ENCODE results near the gene WDPCP.
"Not testable (repeated sequence)": the region's sequence is repeated elsewhere in the genome, so short reads cannot be mapped to it uniquely, and the experiment has no call there.

The WDPCP gene

GRCh38 chr2:63078852-63079606 is 509.2 kb downstream of the WDPCP start:
- H3K4me1 ChIP-seq (ENCODE audit: control insufficient read depth in 1 of 2, insufficient read depth in 1 of 2, low read depth in 1 of 2, low read length in 1 of 2) = peaks cover under 1 to 9% of the 10 kb centered on the region in 2 experiments
- no peaks in the 10 kb centered on the region for H3K36me3 ChIP-seq
- peaks cover 46% of the 10 kb centered on the region for H3K27me3 ChIP-seq
- no peaks in the 10 kb centered on the region for H3K9me3 ChIP-seq
- H3K4me3 ChIP-seq (ENCODE audit: low read depth in 1 of 2, low read length in 1 of 2) = no peak overlapping the region
- no peak overlapping the region for H3K27ac ChIP-seq
- TF ChIP-seq CTCF (IDR thresholded peaks at IDR 0.05) = no peak

- peaks cover 59% of the 10 kb centered on the region for H3K27me3 ChIP-seq
- not testable (repeated sequence) for H3K4me3 ChIP-seq (ENCODE audit: low read depth in 1 of 2, low read length in 1 of 2); H3K36me3 ChIP-seq; H3K9me3 ChIP-seq
- peaks cover 8 to 15% of the 10 kb centered on the region in 2 experiments for H3K4me1 ChIP-seq (ENCODE audit: control insufficient read depth in 1 of 2, insufficient read depth in 1 of 2, low read depth in 1 of 2, low read length in 1 of 2)
- peak overlapping the region; percentile 72 for H3K27ac ChIP-seq
Measured at GRCh38 chr2:63074399-63074798, 513.9 kb downstream of the WDPCP start.

GRCh38 chr2:63073994-63074393 is 514.3 kb downstream of the WDPCP start:
- no peak overlapping the region for H3K4me3 ChIP-seq (ENCODE audit: low read depth in 1 of 2, low read length in 1 of 2)
- peaks cover 59% of the 10 kb centered on the region for H3K27me3 ChIP-seq
- H3K9me3 ChIP-seq = no peaks in the 10 kb centered on the region
- no peak for TF ChIP-seq CTCF (IDR thresholded peaks at IDR 0.05)
- H3K36me3 ChIP-seq = no peaks in the 10 kb centered on the region
- peaks cover 8 to 15% of the 10 kb centered on the region in 2 experiments for H3K4me1 ChIP-seq (ENCODE audit: control insufficient read depth in 1 of 2, insufficient read depth in 1 of 2, low read depth in 1 of 2, low read length in 1 of 2)
- peak overlapping the region; percentile 72 for H3K27ac ChIP-seq

GRCh38 chr2:63071664-63072063 is 516.6 kb downstream of the WDPCP start:
- Histone ChIP-seq H3K27me3 (peaks cover 66% of the 10 kb centered on the region), H3K4me3 (ENCODE audit: low read depth in 1 of 2, low read length in 1 of 2) (no peak overlapping the region), H3K36me3 (no peaks in the 10 kb centered on the region), H3K27ac (no peak overlapping the region), H3K4me1 (ENCODE audit: control insufficient read depth in 1 of 2, insufficient read depth in 1 of 2, low read depth in 1 of 2, low read length in 1 of 2) (peaks cover 8 to 15% of the 10 kb centered on the region in 2 experiments), H3K9me3 (no peaks in the 10 kb centered on the region)
- TF ChIP-seq CTCF (IDR thresholded peaks at IDR 0.05) = no peak
